ENCODE measurements around the gene CDIPT.

Gene CDIPT

DNA sequence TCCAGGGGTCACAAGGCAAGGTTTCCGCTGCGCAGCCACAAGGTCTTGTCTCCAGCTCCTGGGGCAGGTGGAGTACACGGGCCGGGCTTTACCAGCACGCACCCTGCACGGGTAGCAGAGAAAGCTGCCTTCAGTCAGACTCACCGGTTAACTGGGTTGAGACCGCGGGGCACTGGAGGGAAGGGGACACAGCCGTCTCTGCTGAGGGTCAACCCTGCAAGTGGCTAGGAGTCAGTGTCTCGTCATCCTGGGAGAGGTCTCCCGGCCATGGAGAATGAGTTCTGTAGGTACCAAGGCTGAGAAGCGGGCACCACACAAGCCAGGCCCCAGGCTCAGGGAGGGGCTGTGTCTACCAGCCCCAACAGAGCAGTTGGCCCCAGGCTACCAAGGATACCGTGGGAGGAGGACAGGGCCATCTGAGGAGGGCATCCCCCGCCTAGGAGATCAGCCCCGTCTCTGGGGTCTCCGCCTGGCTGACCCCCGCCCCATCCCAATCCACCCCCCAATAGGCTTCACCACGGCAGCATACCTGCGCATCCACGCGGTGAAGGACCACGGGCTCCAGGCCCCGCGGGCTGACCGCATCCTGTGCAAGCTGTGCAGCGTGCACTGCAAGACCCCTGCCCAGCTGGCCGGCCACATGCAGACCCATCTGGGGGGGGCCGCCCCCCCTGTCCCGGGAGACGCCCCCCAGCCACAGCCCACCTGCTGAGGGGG is 53.8 kb downstream of the CDIPT start:
- DNase-seq: no peak

Measured in CD4-positive, alpha-beta T cell treated with Interleukin-1 beta for 1 hour (primary cell).